Daoy (cell line): ENCODE results near the gene BEST1. TPM values are rescaled to one million over a fixed set of nuclear protein-coding genes. Genes with fewer than 3 reads are reported as not detected.
"Not testable (repeated sequence)": the region's sequence is repeated elsewhere in the genome, so short reads cannot be mapped to it uniquely, and the experiment has no call there.

Experiments used
- DNase-seq: peaks from one replicate; pipeline ENCODE4 v3.0.0-alpha.2; 2015; ENCODE audit warnings: low read depth
- total RNA-seq: library from RNA; depleted of rRNA; stranded (reverse); fragments of >200 nt; shearing (Covaris generic); gene quantifications from 2 replicates; pipeline ENCODE4 v1.2.3, GENCODE V29; 2014

Gene BEST1
- total RNA-seq, 1 experiment from 2014 or later, result not detected

DNA sequence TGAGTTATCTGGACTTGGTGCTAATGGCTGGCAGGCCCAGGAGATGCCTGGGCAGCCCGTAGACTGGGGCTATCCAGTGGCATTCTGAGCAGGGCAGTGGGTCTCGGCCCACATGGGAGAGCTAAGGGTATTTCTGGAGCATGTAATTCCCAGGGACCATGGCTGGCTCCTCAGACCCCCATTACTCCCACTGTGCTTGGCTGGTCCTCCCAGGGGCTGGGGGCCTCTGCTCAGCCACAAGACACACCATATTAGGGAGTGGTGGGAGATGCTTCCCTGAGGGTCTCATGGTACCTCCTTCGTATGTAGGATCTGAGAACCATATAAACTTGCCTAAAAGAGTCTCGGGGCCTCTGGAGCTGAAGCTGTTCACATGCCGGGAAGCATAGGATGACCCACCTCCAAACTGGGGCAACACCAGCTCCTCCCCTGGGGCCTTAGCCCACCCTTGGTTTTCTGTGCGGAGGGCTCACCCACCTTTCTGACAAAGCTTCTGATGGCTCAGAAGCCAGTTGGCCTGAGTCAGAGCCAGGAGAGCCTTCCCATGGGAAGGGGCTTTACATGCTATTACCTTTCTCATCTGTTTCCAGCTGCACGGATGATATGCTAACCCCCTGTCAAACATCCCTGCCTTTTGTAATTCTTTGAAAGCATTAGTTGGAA is 26.8 kb downstream of the BEST1 start:
- no peak for DNase-seq

DNA sequence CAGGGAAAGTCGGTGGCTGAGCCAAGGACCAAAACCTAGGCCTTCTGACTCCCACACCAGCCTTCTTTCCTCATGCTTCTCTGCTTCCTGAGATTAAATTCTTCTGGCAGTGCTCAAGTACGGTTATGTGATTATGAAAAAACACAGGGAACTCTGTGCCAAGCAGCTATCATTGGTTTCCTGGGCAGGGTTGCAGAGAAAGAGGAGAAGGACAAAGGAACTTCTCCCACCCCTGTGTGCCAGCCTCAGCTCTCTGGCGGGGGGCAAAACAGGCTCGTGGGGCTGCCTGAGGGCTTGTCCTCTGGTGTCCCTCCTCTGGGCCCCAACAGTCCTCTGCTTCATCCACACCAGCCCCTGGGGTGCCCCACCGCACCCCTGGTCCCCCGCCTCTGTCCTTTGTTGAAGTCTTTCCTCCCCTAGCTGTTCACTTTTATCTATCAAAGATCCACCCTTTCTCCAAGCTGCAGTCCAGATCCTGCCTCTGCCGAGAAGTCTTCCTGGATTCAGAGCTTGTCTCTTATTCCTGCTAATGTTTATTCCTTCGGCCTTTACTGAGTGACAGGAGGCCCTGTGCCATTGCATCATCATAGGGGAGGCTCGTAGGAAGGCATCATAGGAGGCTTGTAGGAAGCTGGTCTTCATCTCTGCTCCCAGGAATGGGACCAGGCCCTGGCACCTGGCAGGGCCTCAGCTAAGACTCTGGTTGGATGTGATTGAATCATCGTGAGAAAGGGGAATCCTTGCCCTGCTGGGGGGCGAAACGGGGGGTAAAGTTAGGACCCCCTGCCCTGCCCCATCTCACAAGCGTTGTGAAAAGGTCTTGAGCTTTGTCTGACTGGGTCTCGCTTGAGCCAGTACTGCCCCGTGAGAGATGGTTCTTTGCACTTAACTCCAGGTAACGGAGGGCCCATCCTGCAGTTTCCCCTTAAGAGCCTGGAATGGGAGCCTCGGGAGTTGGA is 28.8 kb downstream of the BEST1 start:
- no peak for DNase-seq

DNA sequence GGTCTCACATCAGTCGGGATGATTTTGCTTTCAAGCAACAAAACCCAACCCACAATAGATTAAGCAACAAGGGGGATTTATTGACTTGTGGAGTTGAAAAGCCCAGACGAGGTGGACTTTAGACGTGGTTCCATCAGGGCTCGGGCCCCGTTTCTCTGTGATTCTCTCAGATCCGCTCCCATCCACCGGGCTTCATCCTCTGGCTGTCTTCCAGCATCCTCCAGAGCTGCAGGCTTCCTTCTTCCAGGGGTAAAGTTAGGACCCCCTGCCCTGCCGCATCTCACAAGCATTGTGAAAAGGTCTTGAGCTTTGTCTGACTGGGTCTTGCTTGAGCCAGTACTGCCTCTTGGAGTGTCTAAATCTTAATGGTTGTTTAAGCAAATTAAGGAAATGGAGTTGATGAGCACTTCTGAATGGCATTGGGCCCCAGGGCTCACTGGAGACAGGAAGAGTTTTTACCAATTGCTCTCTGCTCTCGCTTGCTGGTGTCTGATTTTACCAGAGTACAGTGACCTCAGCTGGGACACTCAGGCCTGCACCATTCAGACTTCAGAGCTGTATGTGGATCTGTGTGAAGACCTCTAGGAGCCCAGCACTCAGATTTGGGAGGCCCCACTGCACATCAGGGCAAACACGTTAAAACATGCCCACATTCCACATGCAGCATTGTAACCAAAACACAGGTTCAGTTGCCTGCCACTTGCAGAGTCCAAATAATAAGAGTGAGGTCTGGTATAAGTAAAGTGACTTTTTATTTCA is 30.8 kb downstream of the BEST1 start:
- DNase-seq, result no peak

DNA sequence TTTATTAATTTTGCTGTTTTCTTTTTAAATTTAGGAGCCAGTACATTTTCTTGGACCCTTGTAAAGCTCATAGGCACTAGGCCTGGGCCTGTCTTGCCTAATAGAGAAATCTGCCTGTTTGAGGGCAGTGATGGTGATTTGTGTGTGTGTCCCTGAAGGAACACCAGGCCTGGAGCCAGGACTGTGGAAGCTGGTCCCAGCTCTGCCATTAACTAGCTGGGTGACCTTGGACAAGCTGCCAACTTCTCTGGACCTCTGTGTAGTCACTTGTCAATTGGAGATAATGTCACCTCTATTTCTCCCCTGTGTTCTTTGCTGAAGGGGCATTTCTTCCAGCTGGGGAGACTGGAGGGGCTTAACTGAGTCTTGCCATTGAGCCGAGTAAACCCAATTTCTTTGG is 33.3 kb downstream of the BEST1 start:
- DNase-seq, result no peak

DNA sequence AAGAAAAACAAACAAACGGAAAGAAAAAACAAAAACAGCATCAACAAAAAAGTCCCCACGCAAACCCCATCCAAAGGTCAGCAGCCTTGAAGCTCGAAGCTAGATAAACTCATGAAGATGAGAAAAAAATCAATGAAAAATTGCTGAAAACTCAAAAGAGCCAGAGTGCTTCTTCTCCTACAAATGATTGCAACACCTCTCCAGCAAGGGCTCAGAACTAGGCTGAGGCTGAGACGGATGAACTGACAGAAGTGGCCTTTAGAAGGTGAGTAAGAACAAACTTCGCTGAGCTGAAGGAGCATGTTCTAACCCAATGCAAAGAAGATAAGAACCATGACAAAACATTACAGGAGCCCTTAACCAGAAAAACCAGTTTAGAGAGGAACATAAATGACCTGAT is 35.7 kb downstream of the BEST1 start:
- DNase-seq, result no peak

DNA sequence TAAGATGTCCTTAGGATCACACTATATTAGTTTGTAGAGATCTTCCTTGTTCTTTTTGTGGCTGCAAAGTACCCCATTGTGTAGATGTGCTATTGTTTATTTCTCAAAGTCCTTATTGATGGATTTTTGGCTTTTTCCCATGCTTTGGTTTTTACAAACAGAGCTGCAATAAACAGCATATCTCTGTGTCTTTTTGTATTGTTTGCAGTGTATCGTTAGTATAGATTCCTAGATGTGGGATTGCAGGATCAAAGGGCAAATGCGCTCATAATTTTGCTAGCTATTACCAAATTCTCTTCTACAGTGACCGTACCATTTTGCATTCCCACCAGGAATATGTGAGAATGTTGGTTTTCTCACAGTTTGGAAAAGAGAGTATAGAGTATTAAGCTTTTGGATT is 44.8 kb downstream of the BEST1 start:
- no peak for DNase-seq

DNA sequence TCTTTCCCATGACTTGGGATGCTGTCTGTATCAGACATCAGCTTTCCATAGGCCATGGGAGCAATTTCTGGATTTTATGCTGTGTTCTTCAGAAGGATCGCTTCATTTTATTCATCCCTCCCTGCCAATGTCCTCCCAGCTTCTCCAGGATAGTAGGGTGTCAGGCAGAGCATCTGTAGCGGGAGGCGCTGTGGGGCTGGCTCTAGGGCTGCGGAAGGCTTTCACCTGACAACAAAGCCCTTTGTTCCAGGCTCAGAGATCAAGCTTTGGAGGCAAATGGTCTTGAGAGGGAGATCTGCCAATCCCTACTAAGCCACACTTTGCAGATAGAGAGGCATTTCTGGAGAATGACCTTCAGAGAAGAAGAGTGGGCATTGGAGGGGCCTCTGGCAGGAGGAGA is 46.8 kb downstream of the BEST1 start:
- DNase-seq, result no peak

DNA sequence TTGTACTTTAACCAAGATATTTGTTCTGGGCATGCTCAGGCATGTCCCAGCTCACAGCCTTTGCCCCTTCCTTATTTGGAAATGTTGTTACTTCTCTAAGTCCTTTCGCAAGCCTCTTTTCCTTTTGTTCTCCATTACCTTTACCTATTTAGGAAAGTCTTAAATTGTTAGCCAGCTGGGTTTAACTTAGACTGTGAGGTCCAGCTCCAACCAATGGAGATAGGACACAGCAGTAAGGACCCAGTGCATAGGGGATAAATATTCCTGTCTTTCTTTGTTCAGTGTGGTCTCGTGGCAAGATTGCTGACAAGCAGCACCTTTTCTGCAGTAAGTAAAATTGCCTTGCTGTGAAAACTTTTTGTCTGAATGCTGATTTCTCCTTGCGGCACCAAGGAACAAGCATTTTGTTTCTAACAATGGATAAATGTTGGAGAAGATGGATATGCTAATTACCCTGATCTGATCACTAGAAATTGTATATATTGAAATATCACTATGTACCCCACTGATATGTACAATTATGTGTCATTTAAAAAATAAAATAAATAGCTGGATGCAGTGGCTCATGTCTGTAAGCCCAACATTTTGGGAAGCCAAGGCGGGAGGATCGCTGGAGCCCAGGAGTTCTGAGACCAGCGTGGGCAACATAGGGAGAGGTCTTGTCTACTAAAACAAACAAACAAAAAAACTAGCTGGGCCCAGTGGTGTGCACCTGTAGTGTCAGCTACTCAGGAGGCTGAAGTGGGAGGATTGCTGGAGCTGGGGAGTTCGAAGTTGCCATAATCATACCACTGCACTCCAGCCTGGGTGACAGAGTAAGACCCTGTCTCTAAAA is 49.2 kb downstream of the BEST1 start:
- DNase-seq, result no peak

DNA sequence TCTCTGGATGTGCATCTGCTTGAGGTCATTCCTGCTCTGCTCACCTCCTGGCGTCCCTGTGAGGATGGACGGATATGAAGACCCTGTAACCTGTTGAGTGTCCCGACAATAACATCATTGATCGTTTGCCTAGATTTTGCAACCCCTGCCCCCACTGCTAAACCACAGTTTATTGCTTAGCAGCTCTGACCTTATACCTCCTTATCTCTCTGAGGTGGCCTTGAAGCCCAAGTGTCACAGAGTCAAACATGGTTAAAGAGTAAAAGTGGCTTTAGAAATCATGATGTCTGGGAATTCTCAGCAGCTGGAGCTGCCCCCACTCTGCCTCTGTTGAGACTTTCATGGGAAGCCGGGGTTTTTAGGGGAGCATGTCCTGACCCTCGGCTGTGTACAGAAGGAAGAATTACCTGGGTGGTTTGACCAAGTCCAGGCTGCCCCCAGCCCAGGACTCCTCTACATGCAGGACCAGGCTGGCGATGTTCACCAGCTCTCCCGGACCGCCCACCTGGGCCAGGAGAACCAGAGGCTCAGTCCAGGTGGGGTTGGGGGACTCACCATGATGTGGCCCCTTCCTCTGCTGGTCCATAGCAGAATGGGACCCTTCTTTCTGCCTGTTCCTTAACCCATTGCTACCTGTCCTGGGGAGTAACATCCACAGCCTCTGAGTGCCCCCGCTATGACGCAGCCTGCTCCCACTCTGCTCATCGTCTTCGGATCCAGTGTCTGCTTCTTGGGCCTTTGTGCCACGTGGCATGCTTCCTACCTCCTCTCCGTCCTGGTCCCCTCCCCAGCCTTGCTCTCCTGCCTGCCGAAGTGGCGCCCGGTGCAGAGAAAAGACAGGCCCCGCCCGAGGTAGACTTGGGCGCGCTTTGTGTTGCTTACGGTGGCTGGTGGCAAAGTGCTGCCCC is 50.6 kb downstream of the BEST1 start:
- no peak for DNase-seq

DNA sequence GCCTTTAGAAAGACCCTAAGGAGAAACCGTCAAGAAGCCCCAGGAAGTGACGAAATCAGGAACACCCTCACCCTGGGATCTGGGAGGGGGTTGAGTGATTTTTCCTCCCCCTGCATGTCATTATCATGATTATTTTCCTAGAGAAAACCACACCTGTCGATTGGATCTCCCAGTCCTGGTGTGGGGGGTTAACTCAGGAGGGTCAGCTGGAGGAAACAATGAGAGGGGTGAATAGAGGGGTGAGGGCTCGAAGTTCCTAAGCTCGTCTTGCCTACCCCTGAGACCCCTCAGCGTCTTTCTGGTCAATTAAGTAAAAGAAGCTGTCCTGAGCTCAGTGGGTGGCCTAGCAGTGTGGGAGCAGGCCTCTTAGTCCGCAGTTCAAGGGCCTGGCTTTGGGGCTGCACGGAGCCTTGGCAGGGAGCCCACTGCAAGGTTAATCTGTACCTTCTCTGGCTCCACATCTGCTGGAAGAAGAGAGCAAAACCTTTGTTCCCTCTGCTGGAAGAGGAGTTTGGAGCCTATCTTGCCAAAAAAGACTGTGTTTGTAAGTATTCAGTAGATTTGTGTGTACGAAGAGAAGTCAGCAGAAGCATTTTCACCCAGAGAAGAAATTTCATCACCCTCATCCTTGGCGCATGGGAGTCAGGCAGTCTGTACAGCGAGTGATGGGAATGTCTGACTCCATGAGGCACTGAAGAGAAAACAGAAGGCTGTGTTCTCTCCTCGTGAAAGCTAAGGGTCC is 51.5 kb downstream of the BEST1 start:
- DNase-seq, result no peak

DNA sequence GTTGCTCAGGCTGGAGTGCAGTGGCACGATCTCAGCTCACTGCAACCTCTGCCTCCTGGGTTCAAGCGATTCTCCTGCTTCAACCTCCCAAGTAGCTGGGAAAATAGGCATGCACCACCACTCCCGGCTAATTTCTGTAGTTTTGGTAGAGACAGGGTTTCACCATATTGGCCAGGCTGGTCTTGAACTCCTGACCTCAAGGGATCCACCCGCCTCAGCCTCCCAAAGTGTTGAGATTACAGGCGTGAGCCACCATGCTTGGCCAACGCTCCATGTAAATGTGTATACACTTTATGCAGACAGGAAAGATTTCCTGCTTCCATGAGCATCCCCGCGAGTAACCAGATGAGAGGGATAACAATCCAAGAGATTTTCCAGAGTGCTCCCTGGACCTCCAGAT is 52.1 kb downstream of the BEST1 start:
- DNase-seq, result not testable (repeated sequence)

DNA sequence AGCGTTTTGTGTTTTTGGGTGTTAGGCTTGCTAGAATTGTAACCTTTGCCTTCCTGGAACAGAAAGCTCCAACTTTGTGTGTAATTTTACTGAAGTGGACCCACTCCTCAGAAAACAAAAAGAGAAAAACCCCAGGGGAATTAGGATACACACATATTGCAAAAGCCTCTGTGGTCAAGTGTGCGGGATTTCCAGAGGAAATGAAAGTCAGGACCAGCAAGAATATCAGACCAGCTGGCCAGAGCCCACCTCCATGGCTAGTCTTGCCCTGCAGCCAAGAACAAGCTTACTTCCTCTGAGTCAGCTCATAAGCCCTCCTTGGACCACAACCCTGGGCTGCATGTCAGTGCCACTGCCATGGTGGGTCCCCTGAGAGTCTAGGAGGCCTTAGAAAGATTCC is 54.3 kb downstream of the BEST1 start:
- DNase-seq, result peak; percentile 84

DNA sequence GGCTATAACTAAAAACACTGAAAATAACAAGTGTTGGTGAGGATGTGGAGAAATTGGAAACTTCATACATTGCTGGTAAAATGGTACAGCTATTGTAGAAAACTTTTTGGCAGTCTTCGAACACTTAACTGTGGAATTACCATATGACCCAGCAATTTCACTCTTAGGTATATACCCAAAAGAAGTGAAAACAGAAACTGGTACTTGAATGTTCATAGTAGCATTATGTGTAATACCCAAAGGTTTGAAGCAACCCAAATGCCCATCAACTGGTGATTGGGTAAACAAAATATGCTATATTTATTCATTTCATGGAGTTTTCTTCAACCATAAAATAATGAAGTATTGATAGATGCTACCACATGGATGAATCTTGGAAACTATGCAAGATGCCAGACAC is 58.0 kb downstream of the BEST1 start:
- DNase-seq, result no peak

DNA sequence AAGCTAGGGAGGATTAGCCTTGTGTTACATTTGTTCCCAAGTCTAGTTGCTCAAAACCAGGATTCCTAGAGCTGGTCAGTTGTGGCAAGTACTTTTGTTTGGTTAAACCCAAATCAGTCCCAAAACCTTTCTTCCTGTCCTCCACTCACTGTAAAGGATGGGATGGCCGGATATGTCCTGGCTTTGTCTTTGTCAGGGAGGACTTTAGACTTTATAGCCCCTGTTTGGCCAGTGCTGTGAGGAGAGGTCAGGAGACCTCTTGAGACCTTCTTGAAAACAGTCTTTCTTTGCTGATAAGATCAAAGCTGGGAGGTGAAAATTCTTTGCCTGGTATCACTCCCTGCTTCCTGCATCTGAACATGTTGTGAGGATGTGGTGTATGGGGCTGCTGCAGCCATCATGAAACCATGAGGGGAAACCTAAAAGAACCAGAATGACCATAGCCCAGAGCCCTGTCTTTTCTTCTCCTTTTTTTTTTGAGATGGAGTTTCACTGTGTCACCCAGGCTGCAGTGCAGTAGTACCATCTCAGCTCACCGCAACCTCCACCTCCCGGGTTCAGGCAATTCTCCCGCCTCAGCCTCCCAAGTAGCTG is 60.9 kb downstream of the BEST1 start:
- DNase-seq, result no peak

DNA sequence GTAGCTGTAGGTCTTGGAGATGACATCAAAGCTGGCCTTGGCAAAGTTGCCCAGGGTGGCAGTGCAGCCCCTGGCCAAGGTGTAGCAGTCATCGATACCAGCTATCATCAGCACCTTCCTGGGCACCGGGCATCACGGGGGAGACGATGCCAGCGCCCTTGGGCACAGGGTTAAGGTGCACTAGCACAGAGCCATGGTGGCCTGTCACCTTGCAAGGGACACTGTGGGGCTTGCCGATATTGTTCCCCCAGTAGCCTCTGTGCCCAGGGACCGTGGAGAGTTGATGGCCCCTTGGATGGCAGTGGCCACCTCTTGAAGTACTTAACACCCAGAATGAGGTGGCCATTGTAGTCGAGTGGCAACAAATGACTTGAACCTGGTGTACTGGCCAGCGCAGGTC is 61.7 kb downstream of the BEST1 start:
- no peak for DNase-seq

DNA sequence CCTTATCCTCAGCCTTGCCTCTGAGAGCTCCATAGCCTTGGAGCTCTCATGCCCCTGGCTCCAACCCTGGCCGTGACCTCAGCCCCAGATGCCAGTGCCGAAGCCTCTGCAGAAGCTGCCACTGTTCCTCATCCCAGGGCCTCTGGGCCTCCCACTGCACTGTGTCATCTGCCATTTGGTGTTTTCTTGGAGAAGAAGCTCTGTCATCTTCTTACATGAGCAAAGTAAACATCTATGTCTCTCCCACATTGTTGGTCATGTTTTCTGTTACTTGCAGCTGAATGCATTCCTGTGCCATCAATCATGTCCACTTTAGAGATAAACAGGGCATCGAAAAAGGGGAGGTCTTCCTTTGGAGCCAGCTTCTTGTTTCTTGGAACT is 62.3 kb downstream of the BEST1 start:
- DNase-seq, result peak; percentile 33

DNA sequence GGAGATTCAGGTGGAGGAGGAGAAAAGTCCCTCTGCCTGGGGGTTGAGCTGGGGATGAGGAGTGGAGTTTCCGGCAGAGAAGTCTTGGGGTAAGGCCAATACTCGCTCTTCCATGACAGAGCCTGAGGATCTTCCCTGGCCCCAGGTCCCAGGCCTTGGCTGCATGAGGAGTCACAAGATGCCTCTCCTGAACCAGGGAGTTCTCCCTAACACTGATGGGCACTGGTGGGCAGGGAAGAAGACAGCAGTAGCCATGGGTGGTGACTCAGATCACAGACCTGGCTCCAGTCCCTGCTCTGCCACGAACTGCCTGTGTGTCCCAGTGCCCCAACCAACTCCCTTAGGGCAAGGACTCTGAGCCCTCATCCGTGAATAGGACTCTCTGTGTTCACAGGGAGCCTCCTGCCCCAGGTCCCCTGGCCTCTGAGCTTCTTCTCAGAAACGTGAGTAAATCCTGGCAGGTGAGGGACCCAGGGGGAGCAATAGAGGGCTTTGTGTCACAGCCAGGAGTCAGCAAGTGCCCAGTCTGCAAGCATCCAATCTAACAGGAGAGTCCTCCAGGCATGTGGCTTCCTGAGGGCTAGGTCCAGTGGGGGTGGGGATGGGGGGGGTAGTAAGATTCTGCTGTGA is 62.8 kb downstream of the BEST1 start:
- peak; percentile 52 for DNase-seq
